Hepatocyte (in vitro differentiated cells): ENCODE data around the gene CPTP. TPM values are rescaled to one million over a fixed set of nuclear protein-coding genes. Genes with fewer than 3 reads are reported as not detected.

ENCODE experiments used
- DNase-seq: peaks from one replicate; pipeline ENCODE4 v3.0.0-alpha.2; 2016; ENCODE audit warnings: low spot score
- H2AFZ ChIP-seq: fragments of 200-600 bp; sonication (generic); 2 replicates; pipeline ENCODE4 v1.6.0; 2016; ENCODE audit warnings: antibody characterized with exemption, mild to moderate bottlenecking
- H3K27ac ChIP-seq: fragments of 200-600 bp; sonication (generic); 2 replicates; pipeline ENCODE4 v1.5.1; 2016; ENCODE audit warnings: mild to moderate bottlenecking
- H3K27me3 ChIP-seq: fragments of 200-600 bp; sonication (generic); 2 replicates; pipeline ENCODE4 v1.6.1; 2016
- H3K36me3 ChIP-seq: fragments of 200-600 bp; sonication (generic); replicated peaks from 2 replicates; pipeline ENCODE4 v1.5.1; 2016; ENCODE audit warnings: low read depth; ENCODE audit not compliant: insufficient read depth
- H3K4me1 ChIP-seq: fragments of 200-600 bp; sonication (generic); 2 replicates; pipeline ENCODE4 v1.5.1; 2016; ENCODE audit warnings: mild to moderate bottlenecking, moderate library complexity; ENCODE audit not compliant: insufficient read depth
- H3K4me2 ChIP-seq: fragments of 200-600 bp; sonication (generic); 2 replicates; pipeline ENCODE4 v1.6.0; 2016
- H3K4me3 ChIP-seq: fragments of 200-600 bp; sonication (generic); 2 replicates; pipeline ENCODE4 v1.5.1; 2016; ENCODE audit warnings: mild to moderate bottlenecking
- H3K79me2 ChIP-seq: fragments of 200-600 bp; sonication (generic); 2 replicates; pipeline ENCODE4 v1.6.0; 2017; ENCODE audit warnings: mild to moderate bottlenecking
- H3K9me2 ChIP-seq: fragments of 200-600 bp; sonication (generic); replicated peaks from 2 replicates; pipeline ENCODE4 v1.6.0; 2017; ENCODE audit warnings: mild to moderate bottlenecking; ENCODE audit not compliant: insufficient read depth
- H3K9me3 ChIP-seq: fragments of 200-600 bp; sonication (generic); 2 replicates; pipeline ENCODE4 v1.5.1; 2016; ENCODE audit warnings: low read depth, mild to moderate bottlenecking
- H4K20me1 ChIP-seq: fragments of 200-600 bp; sonication (generic); 2 replicates; pipeline ENCODE4 v1.6.0; 2016; ENCODE audit warnings: mild to moderate bottlenecking; ENCODE audit not compliant: insufficient read depth, poor library complexity, severe bottlenecking
- EZH2 ChIP-seq: fragments of 200-600 bp; sonication (generic); IDR thresholded peaks from 2 replicates; pipeline ENCODE4 v1.6.1; 2016; ENCODE audit warnings: antibody characterized with exemption, mild to moderate bottlenecking, borderline replicate concordance
- EZH2phosphoT487 ChIP-seq: fragments of 200-600 bp; sonication (generic); IDR thresholded peaks from one replicate; pipeline ENCODE4 v1.6.1; 2018; ENCODE audit warnings: antibody characterized with exemption, mild to moderate bottlenecking, low read depth, moderate library complexity; ENCODE audit not compliant: unreplicated experiment, severe bottlenecking
- WGBS: methylation state at CpG from one replicate; pipeline ENCODE4 v1.1.6; 2016; ENCODE audit warnings: low lambda C conversion rate; ENCODE audit errors: missing lambda C conversion rate; 5-methylcytosine and 5-hydroxymethylcytosine counted together
- polyA plus RNA-seq: library from polyadenylated mRNA; unstranded; fragments of >200 nt; fragmentation: Nextera tagmentation; extraction: Ambion mirVana; gene quantifications from 2 replicates; pipeline ENCODE4 v1.2.1, GENCODE V29; 2016
- total RNA-seq: library from RNA; depleted of rRNA; stranded (reverse); fragments of >200 nt; gene quantifications from 2 replicates; pipeline ENCODE4 v1.2.3, GENCODE V29; 2014
- TF ChIP-seq, protein P1 (sequence below): fragments of 200-600 bp; sonication (generic); IDR thresholded peaks from 2 replicates; pipeline ENCODE4 v1.5.1; 2016; ENCODE audit warnings: antibody characterized with exemption, mild to moderate bottlenecking; ENCODE audit not compliant: poor library complexity

Gene CPTP
- total and polyA plus RNA-seq, 2 experiments from 2014 or later: 12.8 to 45.6 TPM

DNA sequence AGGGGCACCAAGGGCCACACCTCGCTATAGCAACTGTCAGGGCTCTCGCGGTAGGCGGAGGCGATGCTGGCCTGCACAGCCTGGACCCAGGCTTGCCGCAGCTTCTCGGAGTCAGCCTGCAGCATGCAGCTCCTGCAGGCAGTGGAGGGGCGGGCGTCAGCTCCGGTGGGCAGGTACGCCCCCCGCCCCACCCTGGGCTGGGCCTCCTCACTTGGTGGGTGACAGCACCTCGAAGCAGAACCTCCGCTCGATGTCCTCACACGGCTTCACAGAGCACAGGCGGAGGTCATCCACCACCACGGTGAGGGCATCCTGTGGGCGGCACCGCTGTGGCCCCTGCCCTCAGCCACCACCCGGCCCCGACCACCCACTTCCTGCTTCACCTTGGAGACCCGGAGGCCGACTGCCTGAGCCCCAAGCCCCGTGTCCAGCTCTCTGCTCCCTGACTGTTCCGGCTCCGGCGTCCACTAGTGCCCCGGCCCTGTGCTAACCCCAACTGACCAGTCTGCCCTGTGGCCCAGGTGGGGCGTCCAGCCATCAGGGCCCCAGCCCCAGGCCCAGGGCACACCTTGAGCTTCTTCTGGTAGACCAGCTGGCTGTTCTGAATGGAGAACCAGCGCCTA lies 26.7 kb upstream of the CPTP start:
- WGBS: 98% methylated on average over 24 of the region's 31 CpGs
- Histone ChIP-seq H3K79me2 (peaks cover 1% of the 10 kb centered on the region), H2AFZ (no peak overlapping the region), H3K27ac (no peak overlapping the region), H4K20me1 (peaks cover 10% of the 10 kb centered on the region), H3K4me3 (no peak overlapping the region), H3K4me2 (no peak overlapping the region), H3K27me3 (no peaks in the 10 kb centered on the region), H3K9me2 (no peaks in the 10 kb centered on the region), H3K9me3 (no peaks in the 10 kb centered on the region), H3K4me1 (no peaks in the 10 kb centered on the region), H3K36me3 (no peaks in the 10 kb centered on the region)
- TF ChIP-seq EZH2 (no peak), EZH2phosphoT487 (no peak)
- TF ChIP-seq, protein P1, sequence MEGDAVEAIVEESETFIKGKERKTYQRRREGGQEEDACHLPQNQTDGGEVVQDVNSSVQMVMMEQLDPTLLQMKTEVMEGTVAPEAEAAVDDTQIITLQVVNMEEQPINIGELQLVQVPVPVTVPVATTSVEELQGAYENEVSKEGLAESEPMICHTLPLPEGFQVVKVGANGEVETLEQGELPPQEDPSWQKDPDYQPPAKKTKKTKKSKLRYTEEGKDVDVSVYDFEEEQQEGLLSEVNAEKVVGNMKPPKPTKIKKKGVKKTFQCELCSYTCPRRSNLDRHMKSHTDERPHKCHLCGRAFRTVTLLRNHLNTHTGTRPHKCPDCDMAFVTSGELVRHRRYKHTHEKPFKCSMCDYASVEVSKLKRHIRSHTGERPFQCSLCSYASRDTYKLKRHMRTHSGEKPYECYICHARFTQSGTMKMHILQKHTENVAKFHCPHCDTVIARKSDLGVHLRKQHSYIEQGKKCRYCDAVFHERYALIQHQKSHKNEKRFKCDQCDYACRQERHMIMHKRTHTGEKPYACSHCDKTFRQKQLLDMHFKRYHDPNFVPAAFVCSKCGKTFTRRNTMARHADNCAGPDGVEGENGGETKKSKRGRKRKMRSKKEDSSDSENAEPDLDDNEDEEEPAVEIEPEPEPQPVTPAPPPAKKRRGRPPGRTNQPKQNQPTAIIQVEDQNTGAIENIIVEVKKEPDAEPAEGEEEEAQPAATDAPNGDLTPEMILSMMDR: no peak
- DNase-seq: no peak

DNA sequence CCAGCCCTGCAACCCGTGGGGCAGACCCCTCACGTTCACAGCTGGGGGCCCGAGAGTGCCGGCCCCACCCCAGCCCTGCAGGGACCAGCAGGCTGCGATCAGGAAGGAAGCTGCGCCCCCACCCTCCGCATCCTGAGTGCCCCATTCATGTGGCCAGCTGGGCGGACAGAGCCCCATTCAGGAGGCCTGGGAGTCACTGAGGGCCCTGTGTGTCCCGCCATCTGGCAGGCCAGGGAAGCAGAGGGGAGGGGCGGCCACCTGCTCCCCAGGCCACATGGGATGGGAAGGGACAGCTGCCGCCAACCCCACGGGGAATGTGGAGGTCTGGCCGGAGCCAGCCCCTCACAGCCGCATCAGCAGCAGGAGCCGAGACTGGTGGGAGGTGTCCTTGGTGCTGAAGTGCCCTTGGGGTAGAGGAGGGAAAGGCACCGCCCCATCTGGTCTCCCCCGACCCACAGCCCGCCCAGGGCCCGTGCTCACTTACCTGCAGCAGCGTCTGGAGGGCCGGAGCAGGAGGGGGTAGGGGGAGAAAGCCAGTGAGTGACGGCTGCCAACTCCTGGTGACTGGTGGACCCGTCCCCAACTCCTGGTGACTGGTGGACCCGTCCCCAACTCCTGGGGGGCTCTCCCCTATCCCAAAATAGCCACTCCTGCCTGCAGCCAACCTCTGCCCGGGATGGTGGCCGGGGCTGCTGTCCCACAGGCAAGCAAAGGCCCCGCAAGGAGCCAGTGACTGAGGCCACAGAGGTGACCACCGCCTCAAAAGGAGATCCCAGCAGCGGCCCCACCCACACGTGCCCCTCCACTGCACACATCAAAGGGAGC lies 25.5 kb upstream of the CPTP start:
- Histone ChIP-seq H3K36me3 (no peaks in the 10 kb centered on the region), H3K27ac (no peak overlapping the region), H3K4me2 (no peak overlapping the region), H2AFZ (no peak overlapping the region), H3K27me3 (no peaks in the 10 kb centered on the region), H3K4me3 (no peak overlapping the region), H3K9me3 (no peaks in the 10 kb centered on the region), H3K4me1 (peaks cover 3% of the 10 kb centered on the region), H4K20me1 (peaks cover 15% of the 10 kb centered on the region), H3K79me2 (peaks cover 11% of the 10 kb centered on the region), H3K9me2 (no peaks in the 10 kb centered on the region)
- 70% methylated on average over 28 of the region's 30 CpGs for WGBS
- TF ChIP-seq EZH2 (no peak), EZH2phosphoT487 (no peak)
- TF ChIP-seq, protein P1: no peak
- DNase-seq: no peak

DNA sequence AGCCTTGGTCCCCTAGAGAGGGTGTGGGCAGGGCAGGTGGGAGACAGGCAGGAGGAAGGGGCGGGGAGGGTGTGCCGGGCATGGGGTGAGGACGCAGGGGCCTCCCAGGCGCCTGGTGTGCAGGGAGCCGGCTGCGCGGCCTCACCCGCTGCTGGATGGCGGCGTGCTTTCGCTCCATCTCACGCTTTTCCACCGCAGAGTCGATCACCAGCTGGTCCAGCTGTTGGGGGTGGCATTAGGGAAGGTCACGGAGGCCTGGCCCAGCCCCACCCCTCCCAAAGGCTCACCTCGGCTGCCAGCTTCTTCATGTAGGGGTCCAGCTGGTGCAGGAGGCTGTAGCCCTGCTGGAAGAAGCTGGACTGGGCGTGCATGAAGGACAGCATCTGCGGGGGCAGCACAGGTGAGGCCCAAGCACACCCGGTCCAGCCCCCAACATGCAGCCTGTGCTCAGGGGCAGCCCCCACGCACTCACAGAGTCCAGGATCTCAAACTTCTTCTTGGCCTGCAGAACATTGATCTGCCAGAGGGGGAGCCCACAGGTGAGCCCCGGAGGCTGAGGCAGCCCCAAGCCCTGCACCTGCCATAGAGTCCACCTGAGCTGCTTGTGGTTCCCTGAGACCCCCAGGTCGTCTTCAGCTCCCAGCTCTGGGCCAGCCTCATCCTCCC lies 24.8 kb upstream of the CPTP start:
- Histone ChIP-seq H3K79me2 (peaks cover 19% of the 10 kb centered on the region), H3K27me3 (no peaks in the 10 kb centered on the region), H3K4me3 (no peak overlapping the region), H4K20me1 (peaks cover 19% of the 10 kb centered on the region), H3K36me3 (no peaks in the 10 kb centered on the region), H3K4me1 (peaks cover 9% of the 10 kb centered on the region), H3K9me2 (no peaks in the 10 kb centered on the region), H2AFZ (no peak overlapping the region), H3K27ac (no peak overlapping the region), H3K9me3 (no peaks in the 10 kb centered on the region), H3K4me2 (no peak overlapping the region)
- 81% methylated on average over 9 of the region's 22 CpGs for WGBS
- DNase-seq: no peak
- TF ChIP-seq EZH2 (no peak), EZH2phosphoT487 (no peak)
- TF ChIP-seq, protein P1: peak; percentile 22
